H9 (cell line): ENCODE data around the gene AFAP1. TPM values are rescaled to one million over a fixed set of nuclear protein-coding genes. Genes with fewer than 3 reads are reported as not detected.

Experiments
- DNase-seq: peaks from one replicate; pipeline ENCODE4 v3.0.0-alpha.2; 2017
- H2AFZ ChIP-seq: one replicate; pipeline ENCODE4 v1.6.1; 2013; ENCODE audit warnings: mild to moderate bottlenecking, low read length, control low read depth, moderate library complexity
- H2AK5ac ChIP-seq: 2 replicates; pipeline ENCODE4 v1.6.1; 2013; ENCODE audit warnings: low read length, control low read depth, mixed read lengths; ENCODE audit not compliant: insufficient read length
- H2BK120ac ChIP-seq: one replicate; pipeline ENCODE4 v1.6.1; 2013; ENCODE audit warnings: low read depth, mild to moderate bottlenecking, low read length, control low read depth, inconsistent platforms; ENCODE audit not compliant: poor library complexity, severe bottlenecking
- H2BK12ac ChIP-seq: 2 replicates; pipeline ENCODE4 v1.6.1; 2013; ENCODE audit warnings: low read length, control low read depth, mixed read lengths, low read depth; ENCODE audit not compliant: insufficient read length
- H2BK15ac ChIP-seq: 2 replicates; pipeline ENCODE4 v1.6.1; 2013; ENCODE audit warnings: low read depth, low read length, control low read depth
- H2BK20ac ChIP-seq: one replicate; pipeline ENCODE4 v1.6.1; 2013; ENCODE audit warnings: low read depth, mild to moderate bottlenecking, low read length, control low read depth, inconsistent platforms; ENCODE audit not compliant: poor library complexity, severe bottlenecking
- H2BK5ac ChIP-seq: 2 replicates; pipeline ENCODE4 v1.6.1; 2013; ENCODE audit warnings: low read length, control low read depth, mixed read lengths; ENCODE audit not compliant: insufficient read length
- H3K14ac ChIP-seq: 2 replicates; pipeline ENCODE4 v1.6.1; 2013; ENCODE audit warnings: low read length, control low read depth; ENCODE audit not compliant: insufficient read depth
- H3K18ac ChIP-seq: 2 replicates; pipeline ENCODE4 v1.6.1; 2013; ENCODE audit warnings: low read depth, mild to moderate bottlenecking, mixed read lengths, low read length, control low read depth; ENCODE audit not compliant: insufficient read length
- H3K23ac ChIP-seq: 2 replicates; pipeline ENCODE4 v1.6.1; 2013; ENCODE audit warnings: low read length, control low read depth, mixed read lengths, low read depth; ENCODE audit not compliant: insufficient read length
- H3K23me2 ChIP-seq: 2 replicates; pipeline ENCODE4 v1.6.1; 2013; ENCODE audit warnings: low read depth, mild to moderate bottlenecking, mixed read lengths, low read length, control low read depth; ENCODE audit not compliant: insufficient read length, poor library complexity, severe bottlenecking
- H3K27ac ChIP-seq: 2 replicates; pipeline ENCODE4 v1.5.1; 2013; ENCODE audit warnings: low read length, control low read depth, mixed read lengths, low read depth; ENCODE audit not compliant: insufficient read length
- H3K27me3 ChIP-seq: 2 replicates; pipeline ENCODE4 v1.6.1; 2013; ENCODE audit warnings: low read length, control low read depth, inconsistent platforms; ENCODE audit not compliant: insufficient read depth
- H3K4ac ChIP-seq: 2 replicates; pipeline ENCODE4 v1.6.1; 2013; ENCODE audit warnings: low read depth, mild to moderate bottlenecking, control low read depth, inconsistent platforms, low read length, moderate library complexity
- H3K4me1 ChIP-seq: 2 replicates; pipeline ENCODE4 v1.6.1; 2013; ENCODE audit warnings: low read length, control low read depth, inconsistent platforms; ENCODE audit not compliant: insufficient read depth
- H3K4me2 ChIP-seq: 2 replicates; pipeline ENCODE4 v1.6.1; 2013; ENCODE audit warnings: low read length, control low read depth, mixed read lengths; ENCODE audit not compliant: insufficient read length, insufficient read depth
- H3K56ac ChIP-seq: 2 replicates; pipeline ENCODE4 v1.6.1; 2013; ENCODE audit warnings: low read depth, mild to moderate bottlenecking, mixed read lengths, low read length, control low read depth; ENCODE audit not compliant: insufficient read length
- H3K79me1 ChIP-seq: 2 replicates; pipeline ENCODE4 v1.6.1; 2013; ENCODE audit warnings: low read depth, mild to moderate bottlenecking, moderate library complexity, low read length, control low read depth, inconsistent platforms; ENCODE audit not compliant: insufficient read depth, poor library complexity, severe bottlenecking
- H3K79me2 ChIP-seq: 2 replicates; pipeline ENCODE4 v1.6.1; 2013; ENCODE audit warnings: low read length, control low read depth, inconsistent platforms; ENCODE audit not compliant: insufficient read depth
- H3K9ac ChIP-seq: 2 replicates; pipeline ENCODE4 v1.6.1; 2013; ENCODE audit warnings: low read length, control low read depth, mixed read lengths; ENCODE audit not compliant: insufficient read length; ENCODE audit errors: extremely low read depth
- H3K9me3 ChIP-seq: one replicate; pipeline ENCODE4 v1.6.1; 2013; ENCODE audit warnings: low read depth, low read length, inconsistent platforms; ENCODE audit not compliant: control insufficient read depth
- H3T11ph ChIP-seq: one replicate; pipeline ENCODE4 v1.6.1; 2013; ENCODE audit warnings: mild to moderate bottlenecking, low read length, control low read depth, inconsistent platforms
- H4K20me1 ChIP-seq: one replicate; pipeline ENCODE4 v1.6.1; 2013; ENCODE audit not compliant: control insufficient read depth, insufficient read length, insufficient read depth
- H4K5ac ChIP-seq: 2 replicates; pipeline ENCODE4 v1.6.1; 2013; ENCODE audit warnings: low read depth, mild to moderate bottlenecking, mixed read lengths, low read length, control low read depth; ENCODE audit not compliant: insufficient read length
- H4K8ac ChIP-seq: replicated peaks from 2 replicates; pipeline ENCODE4 v1.6.1; 2013; ENCODE audit warnings: low read length, control low read depth, mixed read lengths, low read depth; ENCODE audit not compliant: insufficient read length
- H4K91ac ChIP-seq: 2 replicates; pipeline ENCODE4 v1.6.1; 2013; ENCODE audit warnings: low read depth, mild to moderate bottlenecking, moderate library complexity, mixed read lengths, low read length, control low read depth; ENCODE audit not compliant: insufficient read length
- H3K27ac Mint-ChIP-seq, 3 experiments: 2 replicates in 2 of 3; 3 replicates in 1 of 3; pipeline ENCODE4 v1.8.0; 2020 to 2021; ENCODE audit warnings: mixed read lengths in 3 of 3, mild to moderate bottlenecking in 1 of 3, moderate library complexity in 1 of 3
- H3K27me3 Mint-ChIP-seq: 2 replicates; pipeline ENCODE4 v1.8.0; 2021; ENCODE audit warnings: low read depth, mild to moderate bottlenecking, moderate library complexity, mixed read lengths
- H3K36me3 Mint-ChIP-seq, 3 experiments: 2 replicates in 2 of 3; 3 replicates in 1 of 3; pipeline ENCODE4 v1.8.0; 2020 to 2021; ENCODE audit warnings: low read depth in 3 of 3, mixed read lengths in 3 of 3; ENCODE audit not compliant: insufficient read depth in 1 of 3
- H3K4me1 Mint-ChIP-seq, 2 experiments: 2 replicates each; pipeline ENCODE4 v1.8.0; 2020; ENCODE audit warnings: mixed read lengths in 2 of 2
- H3K4me3 Mint-ChIP-seq, 2 experiments: 2 replicates in 1 of 2; 3 replicates in 1 of 2; pipeline ENCODE4 v1.8.0; 2020 to 2021; ENCODE audit warnings: mild to moderate bottlenecking in 2 of 2, mixed read lengths in 2 of 2, moderate library complexity in 1 of 2
- H3K9me3 Mint-ChIP-seq, 2 experiments: 2 replicates in 1 of 2; 3 replicates in 1 of 2; pipeline ENCODE4 v1.8.0; 2020; ENCODE audit warnings: mild to moderate bottlenecking in 2 of 2, mixed read lengths in 2 of 2, moderate library complexity in 1 of 2
- CTCF ChIP-seq: fragments of 200-600 bp; sonication (generic); conservative IDR thresholded peaks from 3 replicates; pipeline ENCODE4 v1.8.0; 2021; ENCODE audit warnings: antibody characterized with exemption, mild to moderate bottlenecking
- WGBS: extraction: QIAGEN DNeasy Blood & Tissue Kit; methylation state at CpG from one replicate; pipeline ENCODE4 v1.1.7; 2013; ENCODE audit warnings: missing lambda C conversion rate, low lambda C conversion rate, mixed read lengths; ENCODE audit not compliant: insufficient read length; ENCODE audit errors: extremely low coverage; 5-methylcytosine and 5-hydroxymethylcytosine counted together
- total RNA-seq: library from RNA; stranded (reverse); gene quantifications from 2 replicates; pipeline ENCODE4 v1.2.1, GENCODE V29; 2021

The AFAP1 gene
- total RNA-seq, 1 experiment from 2014 or later: 6.5 TPM

- H3K4ac ChIP-seq: no peak overlapping the region
- H3K23me2 ChIP-seq: no peaks in the 10 kb centered on the region
- no peak overlapping the region for H3K18ac ChIP-seq
- H3K9me3 ChIP-seq: no peaks in the 10 kb centered on the region
- H3K56ac ChIP-seq: no peak overlapping the region
- peaks cover 1% of the 10 kb centered on the region; the same call in 1 of the 2 replicates for H3K4me1 ChIP-seq
- no peak overlapping the region for H2BK20ac ChIP-seq
- H3K27me3 ChIP-seq: no peaks in the 10 kb centered on the region
- no peak for DNase-seq
- H2AFZ ChIP-seq: no peak overlapping the region
- Mint-ChIP-seq H3K36me3 (no peaks in the 10 kb centered on the region; a peak in 1 of 7 replicates), H3K27ac (no peak overlapping the region; a peak in 1 of 7 replicates), H3K4me3 (no peak overlapping the region), H3K27me3 (no peaks in the 10 kb centered on the region), H3K9me3 (no peaks in the 10 kb centered on the region; a peak in 1 of 5 replicates), H3K4me1 (peaks cover 27 to 33% of the 10 kb centered on the region in 2 experiments)
- H2BK15ac ChIP-seq: no peak overlapping the region
- H2BK120ac ChIP-seq: no peak overlapping the region
- H3K9ac ChIP-seq: no peak overlapping the region
- H3K79me2 ChIP-seq: no peaks in the 10 kb centered on the region
- no peak overlapping the region for H4K91ac ChIP-seq
- H2BK12ac ChIP-seq: no peak overlapping the region
- no peak overlapping the region for H3K23ac ChIP-seq
- no peaks in the 10 kb centered on the region for H3K79me1 ChIP-seq
- no peak for TF ChIP-seq CTCF
- H4K5ac ChIP-seq: no peak overlapping the region
- no CpG with 5 or more reads among the region's 10 CpGs for WGBS
- peaks cover 2% of the 10 kb centered on the region for H4K20me1 ChIP-seq
- H3T11ph ChIP-seq: no peak overlapping the region
- H2AK5ac ChIP-seq: no peak overlapping the region
- no peak overlapping the region for H3K27ac ChIP-seq
- no peak overlapping the region for H3K4me2 ChIP-seq
- no peak overlapping the region for H2BK5ac ChIP-seq
- no peak overlapping the region for H4K8ac ChIP-seq
- no peak overlapping the region for H3K14ac ChIP-seq
Observed at GRCh38 chr4:7973545-7973981, 33.9 kb upstream of the AFAP1 start.
